ENCODE data around the gene HSPB1. TPM values are rescaled to one million over a fixed set of nuclear protein-coding genes. Genes with fewer than 3 reads are reported as not detected.

Gene HSPB1
- total RNA-seq, 1 experiment from 2014 or later = 422 TPM

- no TSS peak for BruUV-seq (replicated peaks)
- intact Hi-C loops (cut with micrococcal nuclease; ENCODE audit: unreplicated experiment) = no loop called here
Measured at GRCh38 chr7:76328389-76328788, 25.9 kb downstream of the HSPB1 start.

GRCh38 chr7:76329479-76329878, 27.0 kb downstream of the HSPB1 start:
- ATAC-seq (no peak), DNase-seq (ENCODE audit: low read depth, low spot score) (no peak)
- H3K27ac ChIP-seq (ENCODE audit: low read length) = no peak overlapping the region
- no TSS peak for BruUV-seq (replicated peaks)
- H3K36me3 ChIP-seq (ENCODE audit: control insufficient read depth, insufficient read depth, low read length) = peaks cover 36% of the 10 kb centered on the region
- TF ChIP-seq POLR2AphosphoS5 (IDR thresholded peaks at IDR 0.05; ENCODE audit: low read depth, low read length) (no peak), REST (IDR thresholded peaks at IDR 0.05; ENCODE audit: insufficient read depth in 1 of 2, low read depth in 2 of 2, low read length in 1 of 2) (no peak), SIN3A (IDR thresholded peaks at IDR 0.05; ENCODE audit: borderline replicate concordance, insufficient read depth, low read depth, low read length) (no peak), TCF7L2 (IDR thresholded peaks at IDR 0.05; ENCODE audit: low read depth, low read length) (no peak), CTCF (IDR thresholded peaks at IDR 0.05) (no peak)
- ChIA-PET CTCF (no interaction called here), POLR2A (no interaction called here)
- H3K9me3 ChIP-seq (ENCODE audit: control insufficient read depth, insufficient read depth, low read depth, low read length) = no peaks in the 10 kb centered on the region
- H3K27me3 ChIP-seq (ENCODE audit: control insufficient read depth, insufficient read depth, low read length) = no peaks in the 10 kb centered on the region
- in situ Hi-C loops (cut with HindIII; ENCODE audit: low pct_unique_long_range_greater_than_20kb, low sequenced_read_pairs) = no loop called here
- H3K4me1 ChIP-seq (ENCODE audit: control insufficient read depth, insufficient read depth, low read length) = peaks cover 23% of the 10 kb centered on the region
- H3K4me3 ChIP-seq (ENCODE audit: low read depth in 2 of 2, low read length in 2 of 2) = no peak overlapping the region
- intact Hi-C loops (cut with micrococcal nuclease; ENCODE audit: unreplicated experiment) = no loop called here

More at GRCh38 chr7:76328389-76328788, 25.9 kb downstream of the HSPB1 start:
- ChIA-PET CTCF (no interaction called here), POLR2A (no interaction called here)
- DNase-seq (ENCODE audit: low read depth, low spot score) = no peak
- Histone ChIP-seq H3K4me1 (ENCODE audit: control insufficient read depth, insufficient read depth, low read length) (peaks cover 15% of the 10 kb centered on the region), H3K4me3 (ENCODE audit: low read depth in 2 of 2, low read length in 2 of 2) (no peak overlapping the region), H3K27me3 (ENCODE audit: control insufficient read depth, insufficient read depth, low read length) (no peaks in the 10 kb centered on the region), H3K9me3 (ENCODE audit: control insufficient read depth, insufficient read depth, low read depth, low read length) (no peaks in the 10 kb centered on the region), H3K27ac (ENCODE audit: low read length) (no peak overlapping the region), H3K36me3 (ENCODE audit: control insufficient read depth, insufficient read depth, low read length) (peaks cover 36% of the 10 kb centered on the region)
- ATAC-seq = no peak
- in situ Hi-C loops (cut with HindIII; ENCODE audit: low pct_unique_long_range_greater_than_20kb, low sequenced_read_pairs) = no loop called here
- TF ChIP-seq POLR2AphosphoS5 (IDR thresholded peaks at IDR 0.05; ENCODE audit: low read depth, low read length) = no peak
- TF ChIP-seq TCF7L2 (IDR thresholded peaks at IDR 0.05; ENCODE audit: low read depth, low read length) = no peak
- TF ChIP-seq REST (IDR thresholded peaks at IDR 0.05; ENCODE audit: insufficient read depth in 1 of 2, low read depth in 2 of 2, low read length in 1 of 2) = no peak
- TF ChIP-seq SIN3A (IDR thresholded peaks at IDR 0.05; ENCODE audit: borderline replicate concordance, insufficient read depth, low read depth, low read length) = no peak
- TF ChIP-seq CTCF (IDR thresholded peaks at IDR 0.05) = no peak

Data from Panc1 (cell line).